GM19395 (cell line): Measurements from ENCODE around the gene TMEM140.

Experiments used
- ATAC-seq: cut with Tn5 transposase; IDR thresholded peaks from one replicate; pipeline ENCODE4 v1.9.1; 2021; ENCODE audit warnings: mild to moderate bottlenecking, moderate library complexity; ENCODE audit not compliant: unreplicated experiment

TMEM140 gene

DNA sequence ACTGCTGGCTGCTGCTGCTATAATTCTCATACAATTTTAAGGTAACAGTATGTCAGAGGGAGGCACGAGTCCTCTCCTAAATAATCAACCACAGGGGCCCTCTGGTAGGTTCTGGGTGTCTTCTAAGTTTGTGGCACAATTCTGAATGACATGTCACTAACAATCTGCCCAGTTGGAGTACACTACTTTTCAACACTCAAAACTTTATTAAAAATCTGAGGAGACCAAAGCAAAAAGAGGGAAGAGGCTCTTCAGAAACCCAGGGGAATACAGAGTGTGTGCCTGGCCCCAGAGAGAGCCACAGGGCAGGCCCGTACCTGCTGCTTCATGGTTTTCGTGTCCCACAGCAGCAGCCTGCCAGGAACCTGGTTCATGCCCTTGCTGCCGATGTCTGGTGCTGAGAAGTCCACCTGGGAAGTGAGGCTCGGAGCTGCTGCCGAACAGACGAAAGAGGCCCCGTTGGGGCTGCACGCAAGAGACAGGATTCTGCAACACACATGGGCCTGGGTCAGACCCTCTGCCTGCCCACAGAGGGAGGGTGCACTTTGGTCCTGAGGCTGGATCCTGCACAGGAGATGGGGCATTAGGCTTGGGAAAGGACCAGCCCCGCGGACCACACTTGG lies 45.2 kb downstream of the TMEM140 start:
- no peak for ATAC-seq

DNA sequence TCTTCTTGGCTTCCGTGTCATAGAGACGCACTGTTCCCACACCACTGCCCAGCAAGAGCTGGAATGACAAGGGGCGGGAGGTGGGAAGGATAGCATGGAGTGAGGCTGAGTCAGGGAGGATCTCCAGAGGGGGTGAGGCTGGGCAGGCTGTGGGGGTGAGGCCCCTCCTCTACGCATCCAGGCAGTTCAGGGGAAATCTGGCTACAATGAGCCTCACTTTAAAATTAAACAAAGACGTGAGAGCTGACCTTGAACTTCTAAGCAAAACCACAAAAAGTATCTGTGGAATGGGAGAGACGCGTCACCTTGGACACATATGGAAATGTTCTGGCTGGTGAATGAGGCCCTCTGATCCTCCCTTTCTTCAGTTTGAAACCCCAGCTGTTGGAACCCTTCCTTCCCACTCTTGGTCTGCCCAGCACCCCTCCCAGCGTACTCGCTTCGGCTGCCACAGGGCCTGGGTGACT lies 45.8 kb downstream of the TMEM140 start:
- no peak for ATAC-seq

DNA sequence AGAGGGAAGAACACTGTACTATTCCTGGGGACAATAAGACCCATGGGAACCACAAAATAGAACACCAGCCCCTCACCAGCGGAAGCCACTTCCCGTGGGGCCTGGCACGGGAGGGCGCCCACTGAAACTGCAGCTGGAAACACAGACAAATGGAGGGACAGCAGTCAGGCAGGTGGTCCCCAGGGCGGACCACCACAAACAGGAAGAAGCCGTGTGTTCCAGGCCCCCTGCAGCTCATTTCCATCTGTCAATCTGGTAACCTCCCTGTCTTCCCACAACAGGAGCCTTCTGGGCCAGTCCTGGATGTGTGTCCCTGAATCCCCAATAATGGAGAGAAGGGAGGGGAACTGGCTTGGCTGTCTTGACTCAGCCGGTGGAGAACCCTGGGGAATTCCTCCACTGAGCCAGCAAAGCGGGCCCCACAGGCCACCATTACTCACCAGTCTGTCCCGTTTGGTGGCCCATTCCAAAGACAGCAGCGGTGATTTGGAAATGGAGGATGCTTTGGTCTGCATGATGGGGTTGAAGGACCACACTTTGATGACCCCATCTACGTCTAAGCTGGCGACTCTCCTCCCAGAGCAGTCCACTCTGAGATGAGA lies 46.7 kb downstream of the TMEM140 start:
- no peak for ATAC-seq

DNA sequence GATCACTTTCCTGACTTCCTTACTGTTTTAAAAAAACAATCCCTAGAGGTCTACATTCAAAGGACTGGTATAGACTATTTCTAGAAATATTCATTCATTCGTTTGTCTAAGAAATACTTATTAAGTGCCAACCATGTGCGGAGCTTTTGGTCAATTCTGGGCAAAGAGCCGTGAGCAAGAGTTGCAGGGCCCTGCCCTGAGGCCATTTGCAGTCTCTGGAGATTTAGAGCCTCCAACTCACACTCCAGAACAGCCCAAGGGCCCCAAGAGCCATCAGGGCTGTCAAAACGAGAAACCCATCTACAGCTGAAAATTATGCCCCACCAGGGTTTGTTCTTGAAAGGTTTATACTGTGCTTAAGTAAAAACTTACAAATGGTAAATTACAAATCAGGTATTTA lies 47.3 kb downstream of the TMEM140 start:
- no peak for ATAC-seq

DNA sequence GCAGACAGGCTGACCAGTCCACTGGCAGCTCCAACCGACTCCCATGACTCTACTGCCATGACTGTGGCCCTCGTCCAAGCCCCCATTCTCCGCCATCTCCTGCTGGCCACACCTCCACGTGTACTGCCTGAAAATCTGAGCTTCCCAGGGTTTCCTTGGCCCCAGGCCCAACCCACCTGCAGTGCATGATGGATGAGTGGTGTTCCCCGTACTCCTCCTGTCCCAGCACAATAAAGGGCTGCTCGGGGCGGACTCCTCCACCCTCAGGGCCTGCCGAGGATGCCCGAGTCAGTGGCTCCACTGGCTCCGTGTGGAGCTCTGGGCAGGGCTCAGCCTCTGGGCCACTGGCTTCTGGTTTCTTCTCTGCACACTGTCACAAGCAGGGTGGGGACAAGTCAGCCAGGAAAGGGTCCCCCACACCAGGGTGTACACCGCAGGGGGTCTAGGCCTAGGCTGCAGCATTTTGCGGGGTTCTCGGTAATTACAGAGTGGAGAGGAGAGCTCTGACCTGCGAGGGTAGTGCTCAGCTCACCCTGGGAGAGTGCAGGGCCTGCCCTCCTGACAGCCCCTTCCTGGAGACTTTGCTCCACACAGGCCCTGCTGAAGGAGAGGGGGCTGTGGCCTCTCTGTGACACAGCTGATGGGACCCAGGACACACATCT lies 48.2 kb downstream of the TMEM140 start:
- ATAC-seq: no peak

DNA sequence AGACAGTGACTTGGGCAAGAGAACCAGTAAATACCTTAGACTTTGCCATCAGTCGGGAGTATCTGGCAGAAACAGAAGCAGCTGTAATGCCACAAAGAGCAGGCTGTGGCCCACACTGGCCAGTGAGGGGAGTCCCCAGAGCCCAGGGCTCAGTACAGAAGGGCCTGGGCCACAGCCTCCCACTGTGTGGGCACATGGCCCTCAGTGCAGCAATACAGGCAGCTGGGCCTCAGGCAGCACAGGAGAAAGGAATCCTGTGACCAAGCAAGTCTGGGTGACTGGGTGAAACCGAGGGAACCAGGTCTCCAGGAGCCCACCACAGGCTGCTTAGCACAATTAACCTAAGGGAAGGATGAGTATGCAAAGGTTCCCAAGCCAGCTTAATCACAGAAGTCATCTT lies 49.5 kb downstream of the TMEM140 start:
- ATAC-seq: no peak

DNA sequence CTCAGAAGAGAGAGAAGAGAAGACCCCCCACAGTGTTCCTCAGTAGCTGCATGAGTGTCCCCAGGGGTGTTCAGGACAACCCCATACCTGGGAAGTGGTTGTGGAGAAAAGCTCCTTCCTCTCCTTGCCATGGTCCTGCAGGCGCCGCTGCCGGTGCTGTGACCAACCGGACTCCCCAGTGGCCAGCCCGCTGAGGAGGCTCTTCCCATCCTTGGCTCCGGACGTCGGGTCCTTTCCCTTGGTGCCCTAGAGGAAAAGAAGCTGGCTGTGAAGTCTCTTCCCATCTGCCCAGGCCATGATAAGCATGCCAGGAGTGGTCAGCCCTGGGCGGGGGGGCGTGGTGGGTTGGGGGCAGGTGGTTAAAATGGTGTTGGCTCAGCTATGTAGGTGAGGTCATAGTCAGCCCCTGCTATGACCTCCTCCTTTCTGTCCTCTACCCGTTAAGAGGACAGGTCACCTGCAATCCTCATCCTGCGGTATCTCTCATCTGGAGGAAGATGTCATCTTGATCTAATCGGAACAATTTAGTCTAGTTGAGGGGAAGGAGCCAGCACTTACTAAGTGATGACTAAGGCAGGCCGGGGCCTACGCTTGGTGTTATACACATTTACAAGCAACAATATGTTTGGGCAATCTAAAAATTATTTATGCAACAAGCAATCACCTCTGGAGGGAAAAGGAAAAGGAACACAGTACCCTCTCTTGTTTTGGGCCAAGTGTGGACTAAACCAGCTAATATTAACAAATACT lies 50.2 kb downstream of the TMEM140 start:
- no peak for ATAC-seq

DNA sequence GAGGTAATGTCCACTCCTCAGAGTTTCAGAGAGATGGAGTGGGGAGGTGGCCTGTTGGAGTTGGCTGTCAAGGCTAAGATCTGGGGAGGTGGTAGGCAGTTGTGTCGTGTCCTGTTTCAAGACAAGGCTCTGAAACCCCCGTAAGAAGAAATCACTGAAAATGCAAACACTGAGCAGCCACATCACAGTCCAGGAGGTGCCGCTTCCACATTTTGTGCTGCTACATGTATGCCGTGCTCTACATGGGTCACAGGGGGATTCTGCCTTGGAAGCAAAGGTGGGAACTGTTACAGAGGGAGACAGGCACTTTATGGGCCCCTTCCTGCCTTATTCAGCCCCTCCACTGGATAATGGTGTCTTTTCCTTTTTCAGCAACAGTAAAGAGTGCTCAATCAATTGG lies 51.6 kb downstream of the TMEM140 start:
- ATAC-seq: no peak

DNA sequence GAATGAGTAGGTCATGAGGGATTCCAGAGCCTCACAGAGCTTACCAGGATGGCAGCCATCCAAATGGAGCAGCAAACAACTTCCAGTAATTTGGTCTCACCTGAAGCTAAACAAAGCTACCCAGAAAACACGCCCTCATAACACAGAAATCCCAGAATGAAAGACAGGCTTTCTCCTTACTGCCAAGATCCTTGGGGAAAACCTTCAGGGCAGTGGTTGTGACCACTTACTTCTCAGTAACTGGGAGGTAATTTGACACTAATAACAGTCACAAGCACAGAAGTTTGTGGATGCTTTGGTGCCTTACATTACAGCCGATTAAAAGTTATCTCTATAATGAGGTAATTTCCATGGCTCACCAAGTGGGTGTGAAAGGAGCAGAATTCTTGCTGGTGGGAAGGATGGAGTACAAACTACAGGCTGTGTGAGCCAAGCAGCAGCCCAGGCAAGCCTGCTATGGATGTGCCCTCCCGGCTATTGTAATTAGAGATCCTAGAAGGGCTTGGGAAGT lies 53.0 kb downstream of the TMEM140 start:
- ATAC-seq: no peak

DNA sequence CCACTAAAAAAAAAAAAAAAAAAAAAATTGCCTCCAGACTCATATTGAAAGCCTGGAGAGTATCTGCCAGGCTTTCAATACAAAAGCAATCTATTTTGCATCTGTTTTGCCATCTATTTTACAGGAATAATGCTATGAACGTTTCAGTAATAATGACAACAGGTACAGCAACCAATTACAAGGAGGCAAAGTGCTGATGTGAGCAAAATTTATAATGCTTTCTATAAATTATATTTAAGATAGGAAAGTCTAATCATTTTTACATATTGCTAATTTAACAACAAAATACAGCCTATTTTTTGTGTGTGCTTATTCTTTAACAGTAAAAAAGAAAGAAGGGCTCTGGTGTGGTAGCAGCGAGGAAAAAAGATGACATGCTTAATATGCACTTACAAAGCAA lies 53.5 kb downstream of the TMEM140 start:
- ATAC-seq: no peak

DNA sequence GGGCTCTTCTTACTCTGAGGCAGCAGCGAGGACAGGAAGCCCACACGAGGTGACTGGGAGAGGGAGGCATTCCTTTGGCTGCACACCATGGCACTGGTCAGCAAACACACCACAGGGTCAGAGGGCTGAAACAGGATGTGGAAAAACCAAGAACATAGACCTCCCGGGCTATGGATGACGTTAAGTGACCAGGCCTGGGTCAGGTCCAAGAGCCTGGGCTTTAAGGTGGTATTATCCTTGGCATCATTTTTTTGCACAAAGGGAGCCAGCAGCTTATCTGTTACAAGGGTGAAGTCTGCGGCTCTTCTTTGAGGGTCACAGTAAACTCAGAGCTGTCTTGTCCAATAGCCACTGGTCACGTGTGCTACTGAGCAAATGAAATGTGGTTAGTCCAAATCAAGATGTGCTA lies 56.5 kb downstream of the TMEM140 start:
- no peak for ATAC-seq

DNA sequence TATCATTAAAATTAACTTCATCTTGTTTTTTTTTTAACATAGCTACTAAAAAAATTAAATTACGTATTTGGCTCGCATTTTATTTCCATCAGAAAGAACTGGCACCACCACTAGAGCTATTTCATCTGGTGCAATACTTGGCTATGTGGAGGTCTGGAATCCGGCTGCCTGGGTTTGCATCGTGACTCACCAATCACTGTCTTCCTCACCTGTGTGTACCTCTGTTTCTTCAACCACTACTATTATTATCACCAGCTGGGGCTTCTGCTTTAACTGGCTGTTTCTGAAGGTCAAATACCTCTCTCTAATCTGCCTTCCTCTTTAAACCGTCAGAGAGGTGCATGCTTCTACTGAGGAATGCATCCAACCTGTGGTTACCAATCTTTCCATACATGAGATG lies 57.0 kb downstream of the TMEM140 start:
- ATAC-seq: no peak

DNA sequence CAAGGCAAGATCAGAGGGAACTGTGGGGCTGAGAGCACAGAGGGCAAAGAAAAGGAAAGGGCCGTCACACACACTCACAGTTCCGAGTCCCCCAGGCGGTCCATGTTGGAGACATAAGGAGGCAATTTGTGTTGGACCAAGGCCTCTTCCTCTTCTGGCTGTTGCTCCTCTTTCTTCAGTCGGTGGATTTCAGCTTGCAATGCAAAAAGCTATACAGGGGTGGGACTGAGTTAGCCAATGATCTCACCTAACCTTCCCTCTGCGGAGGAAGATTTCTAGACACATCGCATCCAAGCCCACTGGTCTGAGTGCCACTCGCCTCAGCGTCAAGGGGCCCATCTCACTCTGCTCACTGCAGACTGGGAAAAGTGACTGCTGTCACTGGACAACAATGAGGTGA lies 58.0 kb downstream of the TMEM140 start:
- ATAC-seq: no peak

DNA sequence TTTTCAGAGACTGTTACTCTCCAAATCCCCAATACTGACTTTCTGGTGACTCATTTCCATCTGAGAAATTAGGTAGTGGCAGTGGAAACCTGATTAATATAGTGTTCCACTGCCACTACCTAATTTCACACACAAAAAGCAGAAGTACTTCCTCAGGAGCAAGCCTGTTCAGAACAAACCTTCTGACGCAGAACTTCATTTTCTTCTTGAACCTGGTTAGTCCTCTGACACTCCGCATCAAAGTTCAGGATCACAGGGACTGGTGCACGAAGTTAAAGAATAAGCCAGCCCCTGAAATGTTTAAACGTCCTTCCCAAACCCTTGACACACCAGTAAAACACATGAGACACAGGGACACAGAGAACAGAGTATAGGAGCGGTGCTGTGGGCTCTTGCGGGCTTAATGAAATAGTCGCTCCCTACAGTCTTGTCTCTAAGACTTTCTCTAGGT lies 59.1 kb downstream of the TMEM140 start:
- peak; percentile 39 for ATAC-seq

DNA sequence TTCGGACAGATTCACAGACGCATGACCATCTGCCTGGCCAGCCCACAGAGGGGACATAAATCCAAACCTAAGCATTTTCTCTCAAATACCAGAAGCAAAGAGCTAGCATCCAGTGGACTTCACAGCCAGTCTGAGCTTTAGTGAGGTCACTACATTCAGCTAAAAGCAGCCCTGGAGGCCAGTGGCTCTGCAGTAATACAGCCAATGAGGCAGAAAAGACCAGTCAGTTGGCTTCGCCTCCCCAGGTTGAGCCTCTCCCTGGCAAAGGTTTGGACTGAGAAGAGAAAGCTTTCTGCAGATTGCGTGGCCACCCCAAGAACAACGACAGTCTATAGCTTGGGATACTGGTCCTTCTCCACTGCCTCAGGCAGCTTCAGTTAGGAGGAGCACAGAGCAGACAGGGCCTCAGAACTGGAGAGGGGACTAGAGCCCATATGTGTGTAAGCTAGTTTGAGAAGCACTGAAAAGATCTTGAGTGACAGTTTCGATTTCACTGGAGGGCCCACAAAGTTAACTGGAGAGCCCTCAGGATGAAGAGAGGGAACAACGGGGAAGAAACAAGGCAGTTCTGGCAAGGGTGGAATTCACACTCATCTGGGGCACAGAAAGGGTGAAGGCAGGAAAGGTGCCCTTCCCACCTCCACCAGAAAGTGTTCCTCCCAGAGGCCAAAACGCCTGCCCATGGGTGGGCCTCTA lies 59.7 kb downstream of the TMEM140 start:
- ATAC-seq: peak; percentile 29

DNA sequence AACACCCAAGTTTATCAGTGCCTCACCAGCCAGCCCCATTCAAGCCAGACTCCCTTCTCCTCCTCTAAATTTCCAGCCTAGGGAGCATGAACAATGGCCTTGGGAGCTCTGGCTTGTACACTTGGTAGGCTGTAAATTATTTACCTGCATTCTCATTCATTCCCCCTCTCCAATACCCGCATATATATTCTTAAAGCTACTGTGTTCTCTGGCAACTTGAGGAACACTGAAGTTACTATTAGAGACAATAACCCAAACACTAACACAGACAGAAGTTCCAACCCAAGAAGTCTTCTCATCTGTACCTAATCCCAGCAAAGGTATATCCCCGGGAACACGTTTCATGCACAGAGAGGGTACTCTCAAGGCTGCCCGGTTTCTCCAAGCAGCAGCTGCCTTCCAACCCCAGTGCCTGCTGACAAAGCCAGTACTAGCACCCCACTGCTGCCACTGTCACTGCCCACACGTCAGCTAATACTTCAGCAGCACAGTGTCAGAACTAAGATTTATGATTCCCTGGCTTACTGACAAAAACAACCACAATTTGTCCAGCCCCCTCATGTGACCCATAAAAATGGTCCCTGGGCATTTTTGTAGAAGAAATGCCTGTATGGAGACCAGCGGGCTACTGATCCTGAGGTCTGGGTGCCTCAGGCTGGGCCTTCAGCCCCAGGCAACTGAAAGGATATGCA lies 60.4 kb downstream of the TMEM140 start:
- no peak for ATAC-seq

DNA sequence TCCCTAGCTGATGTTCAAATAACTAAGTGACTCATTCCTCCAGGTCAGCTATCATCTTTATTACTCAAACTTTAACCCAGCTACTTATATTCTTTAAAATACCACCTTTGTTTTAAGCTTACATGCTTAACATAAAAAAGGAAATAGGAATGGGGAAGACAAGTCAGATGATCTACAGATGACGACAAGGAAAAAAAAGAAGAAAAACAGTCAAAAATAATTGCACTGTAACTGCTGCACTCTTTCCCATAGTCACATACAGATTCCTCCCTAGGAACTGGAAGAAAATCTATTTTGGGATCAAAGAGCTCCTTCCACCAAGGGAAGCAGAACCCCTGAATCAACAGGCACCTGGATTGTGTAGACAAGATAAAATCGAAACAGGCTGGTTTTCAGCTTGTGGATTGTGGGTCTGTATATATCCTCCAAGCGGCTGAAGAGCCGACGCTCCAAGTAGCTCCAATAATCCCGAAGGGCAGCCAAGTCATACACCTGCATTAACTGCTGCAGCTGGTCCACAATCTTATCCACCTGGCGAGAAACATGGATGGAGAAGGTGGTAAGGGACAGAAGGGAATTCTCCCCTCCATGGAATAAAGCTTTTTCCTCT lies 61.5 kb downstream of the TMEM140 start:
- ATAC-seq: no peak

DNA sequence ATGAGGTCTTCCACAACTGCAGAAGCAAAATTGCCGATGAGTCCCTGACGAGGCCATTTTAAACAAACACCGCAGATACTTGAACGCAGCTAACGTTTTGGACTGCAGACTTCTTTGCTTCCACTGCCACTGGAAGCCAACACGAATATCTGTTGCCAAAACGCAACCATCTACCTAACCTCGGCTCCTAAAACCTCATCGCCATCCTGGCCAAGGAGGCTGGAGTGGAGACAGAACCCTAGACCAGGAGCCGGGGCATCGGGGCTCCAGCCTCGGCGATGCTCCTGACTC lies 63.0 kb downstream of the TMEM140 start:
- peak; percentile 4 for ATAC-seq

DNA sequence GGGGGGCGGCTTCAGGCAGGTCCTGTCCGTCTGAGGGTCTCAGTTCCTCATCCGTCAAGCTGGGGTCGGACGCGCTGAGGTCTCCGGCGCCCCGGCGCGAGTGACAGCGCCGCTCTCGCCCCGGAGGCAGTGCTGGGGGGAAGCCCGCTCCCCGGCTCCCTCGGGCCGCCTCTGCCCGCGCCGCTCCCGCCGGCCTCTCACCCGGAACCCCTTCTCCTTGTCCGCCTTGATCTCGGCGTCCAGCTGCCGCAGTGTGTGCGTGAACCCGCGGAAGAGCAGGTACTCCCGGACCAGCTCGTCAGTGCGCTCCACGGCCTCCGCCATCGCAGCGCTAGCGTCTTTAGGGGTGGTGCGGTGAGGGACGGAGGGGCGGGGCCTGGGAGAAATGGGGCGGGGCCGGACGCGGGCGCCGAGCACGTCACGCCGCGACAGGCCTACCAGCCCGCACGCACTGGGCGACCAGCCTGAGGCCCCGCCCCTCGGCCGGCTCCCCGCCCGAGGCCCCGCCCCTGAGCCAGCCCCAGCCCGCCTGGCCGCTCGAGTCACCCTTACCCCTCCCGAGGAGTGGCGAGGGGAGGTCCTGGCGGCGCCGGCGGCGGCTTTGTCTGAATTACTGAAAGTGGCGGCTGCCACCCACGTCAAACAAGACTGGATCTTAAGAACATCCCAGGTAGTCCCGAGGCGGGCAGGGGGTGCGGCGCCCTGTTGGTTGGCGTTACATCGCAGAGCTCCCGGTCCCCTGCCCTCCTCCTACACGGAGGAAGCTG lies 63.5 kb downstream of the TMEM140 start, which contains the start of gene WDR91:
TSS of gene WDR91 (minus strand) at position 348 of the 767 bp plus-strand sequence. CDS start at position 324, 24 bp downstream.
- peak; percentile 78 for ATAC-seq
